WTC11 (cell line): ENCODE results near the gene GNAO1.

Source experiments
- JUN ChIP-seq: sonication (generic); formaldehyde crosslinking; IDR thresholded peaks from 2 replicates; pipeline ENCODE4 v1.8.0; 2023; ENCODE audit warnings: mild to moderate bottlenecking, missing genetic modification reagents
- RELA ChIP-seq: sonication (generic); formaldehyde crosslinking; IDR thresholded peaks from 2 replicates; pipeline ENCODE4 v1.8.1; 2022; ENCODE audit warnings: missing genetic modification reagents, mild to moderate bottlenecking, borderline replicate concordance
- TF ChIP-seq, protein P1 (sequence below): fragments of 250-450 bp; sonication (Bioruptor Pico); IDR thresholded peaks from 2 replicates; pipeline ENCODE4 v1.9.0; 2021; ENCODE audit warnings: moderate library complexity, mild to moderate bottlenecking, inconsistent platforms, borderline replicate concordance
- TF ChIP-seq, protein P2 (sequence below): sonication (generic); formaldehyde crosslinking; IDR thresholded peaks from 2 replicates; pipeline ENCODE4 v1.8.1; 2023; ENCODE audit warnings: mild to moderate bottlenecking, missing genetic modification reagents, moderate library complexity
- TF ChIP-seq, protein P3 (sequence below): sonication (generic); formaldehyde crosslinking; IDR thresholded peaks from 2 replicates; pipeline ENCODE4 v1.8.1; 2023; ENCODE audit warnings: mild to moderate bottlenecking, missing genetic modification reagents
- TF ChIP-seq, protein P4 (sequence below): sonication (generic); formaldehyde crosslinking; IDR thresholded peaks from 2 replicates; pipeline ENCODE4 v1.8.0; 2023; ENCODE audit warnings: missing genetic modification reagents
- TF ChIP-seq, protein P5 (sequence below): sonication (generic); formaldehyde crosslinking; IDR thresholded peaks from 2 replicates; pipeline ENCODE4 v1.8.0; 2022; ENCODE audit warnings: mild to moderate bottlenecking, missing genetic modification reagents

DNA sequence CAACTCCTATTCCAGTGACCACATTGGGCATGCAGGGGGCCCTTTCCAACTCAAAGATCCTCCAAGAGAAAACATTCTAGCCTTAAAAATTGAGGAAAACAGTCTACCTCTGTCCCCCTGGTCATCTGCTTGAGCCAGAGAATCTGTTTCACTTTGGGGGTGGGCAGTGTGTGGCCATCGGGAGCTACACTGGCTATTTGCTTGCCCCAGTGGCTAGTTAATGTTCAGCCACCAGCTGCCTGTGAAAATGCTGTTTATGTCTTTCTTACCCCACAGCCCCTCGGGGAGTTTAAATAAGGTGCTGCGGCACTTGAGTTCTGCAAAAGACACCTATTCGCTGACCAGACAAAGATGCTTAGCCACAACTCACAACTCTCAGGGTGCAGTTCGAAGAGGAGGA is 43.4 kb downstream of the GNAO1 start:
- TF ChIP-seq, protein P1, sequence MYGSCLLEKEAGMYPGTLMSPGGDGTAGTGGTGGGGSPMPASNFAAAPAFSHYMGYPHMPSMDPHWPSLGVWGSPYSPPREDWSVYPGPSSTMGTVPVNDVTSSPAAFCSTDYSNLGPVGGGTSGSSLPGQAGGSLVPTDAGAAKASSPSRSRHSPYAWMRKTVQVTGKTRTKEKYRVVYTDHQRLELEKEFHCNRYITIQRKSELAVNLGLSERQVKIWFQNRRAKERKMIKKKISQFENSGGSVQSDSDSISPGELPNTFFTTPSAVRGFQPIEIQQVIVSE (CRISPR knock-in tag): no peak
- TF ChIP-seq JUN (CRISPR knock-in tag) (no peak), RELA (no peak)
- TF ChIP-seq, protein P2, sequence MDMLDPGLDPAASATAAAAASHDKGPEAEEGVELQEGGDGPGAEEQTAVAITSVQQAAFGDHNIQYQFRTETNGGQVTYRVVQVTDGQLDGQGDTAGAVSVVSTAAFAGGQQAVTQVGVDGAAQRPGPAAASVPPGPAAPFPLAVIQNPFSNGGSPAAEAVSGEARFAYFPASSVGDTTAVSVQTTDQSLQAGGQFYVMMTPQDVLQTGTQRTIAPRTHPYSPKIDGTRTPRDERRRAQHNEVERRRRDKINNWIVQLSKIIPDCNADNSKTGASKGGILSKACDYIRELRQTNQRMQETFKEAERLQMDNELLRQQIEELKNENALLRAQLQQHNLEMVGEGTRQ (CRISPR knock-in tag): no peak
- TF ChIP-seq, protein P3, sequence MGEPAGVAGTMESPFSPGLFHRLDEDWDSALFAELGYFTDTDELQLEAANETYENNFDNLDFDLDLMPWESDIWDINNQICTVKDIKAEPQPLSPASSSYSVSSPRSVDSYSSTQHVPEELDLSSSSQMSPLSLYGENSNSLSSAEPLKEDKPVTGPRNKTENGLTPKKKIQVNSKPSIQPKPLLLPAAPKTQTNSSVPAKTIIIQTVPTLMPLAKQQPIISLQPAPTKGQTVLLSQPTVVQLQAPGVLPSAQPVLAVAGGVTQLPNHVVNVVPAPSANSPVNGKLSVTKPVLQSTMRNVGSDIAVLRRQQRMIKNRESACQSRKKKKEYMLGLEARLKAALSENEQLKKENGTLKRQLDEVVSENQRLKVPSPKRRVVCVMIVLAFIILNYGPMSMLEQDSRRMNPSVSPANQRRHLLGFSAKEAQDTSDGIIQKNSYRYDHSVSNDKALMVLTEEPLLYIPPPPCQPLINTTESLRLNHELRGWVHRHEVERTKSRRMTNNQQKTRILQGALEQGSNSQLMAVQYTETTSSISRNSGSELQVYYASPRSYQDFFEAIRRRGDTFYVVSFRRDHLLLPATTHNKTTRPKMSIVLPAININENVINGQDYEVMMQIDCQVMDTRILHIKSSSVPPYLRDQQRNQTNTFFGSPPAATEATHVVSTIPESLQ: no peak
- TF ChIP-seq, protein P4, sequence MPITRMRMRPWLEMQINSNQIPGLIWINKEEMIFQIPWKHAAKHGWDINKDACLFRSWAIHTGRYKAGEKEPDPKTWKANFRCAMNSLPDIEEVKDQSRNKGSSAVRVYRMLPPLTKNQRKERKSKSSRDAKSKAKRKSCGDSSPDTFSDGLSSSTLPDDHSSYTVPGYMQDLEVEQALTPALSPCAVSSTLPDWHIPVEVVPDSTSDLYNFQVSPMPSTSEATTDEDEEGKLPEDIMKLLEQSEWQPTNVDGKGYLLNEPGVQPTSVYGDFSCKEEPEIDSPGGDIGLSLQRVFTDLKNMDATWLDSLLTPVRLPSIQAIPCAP (CRISPR knock-in tag): no peak
- TF ChIP-seq, protein P5, sequence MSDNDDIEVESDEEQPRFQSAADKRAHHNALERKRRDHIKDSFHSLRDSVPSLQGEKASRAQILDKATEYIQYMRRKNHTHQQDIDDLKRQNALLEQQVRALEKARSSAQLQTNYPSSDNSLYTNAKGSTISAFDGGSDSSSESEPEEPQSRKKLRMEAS (CRISPR knock-in tag): no peak
